ENCODE results near the gene OLFM4.

Gene OLFM4

DNA sequence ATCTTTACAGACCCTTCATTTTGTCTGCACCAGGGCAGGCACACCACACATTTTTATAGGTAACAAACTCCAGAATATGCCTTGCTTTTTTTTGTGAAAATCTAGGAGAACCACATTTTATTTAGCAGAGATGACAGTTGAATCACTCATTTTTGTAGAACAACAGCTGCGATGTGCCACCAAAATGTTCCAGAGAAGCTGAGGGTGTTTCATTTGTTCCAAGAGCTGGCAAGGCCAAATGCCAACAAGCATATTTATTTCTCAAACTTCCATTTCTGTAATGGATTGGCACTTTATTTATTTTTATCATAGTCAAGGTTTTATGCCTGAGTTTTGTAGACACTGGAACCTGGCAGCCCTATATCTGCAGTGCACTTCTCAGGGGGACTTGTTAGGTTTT, 10.4 kb downstream of the OLFM4 start:
- Histone ChIP-seq H4K12ac (ENCODE audit: low read depth, low read length) (no peak overlapping the region), H2BK5ac (ENCODE audit: low read depth, low read length, poor library complexity) (no peak overlapping the region), H3K4me1 (ENCODE audit: control insufficient read depth in 1 of 2, insufficient read depth in 2 of 2, low read length in 2 of 2) (no peaks in the 10 kb centered on the region), H3K14ac (ENCODE audit: low read length) (no peak overlapping the region), H2BK120ac (ENCODE audit: insufficient read depth, low read length, poor library complexity) (no peak overlapping the region), H3K79me1 (ENCODE audit: low read length) (no peaks in the 10 kb centered on the region), H3K18ac (ENCODE audit: low read length) (no peak overlapping the region), H3K36me3 (ENCODE audit: control insufficient read depth in 1 of 2, insufficient read depth in 2 of 2, low read length in 2 of 2) (no peaks in the 10 kb centered on the region), H4K8ac (ENCODE audit: low read depth, low read length) (no peak overlapping the region), H2BK12ac (ENCODE audit: low read length) (no peak overlapping the region), H3K9me3 (ENCODE audit: insufficient read depth, low read depth, low read length) (no peaks in the 10 kb centered on the region), H3K4ac (ENCODE audit: low read depth, low read length) (no peak overlapping the region), H2AFZ (ENCODE audit: insufficient read depth, low read length, poor library complexity) (no peak overlapping the region), H3K9ac (ENCODE audit: low read length) (no peak overlapping the region), H3K27me3 (ENCODE audit: insufficient read depth, low read length) (no peaks in the 10 kb centered on the region), H3K79me2 (ENCODE audit: control insufficient read depth, insufficient read depth, low read length, poor library complexity) (no peaks in the 10 kb centered on the region), H4K91ac (ENCODE audit: low read depth, low read length) (no peak overlapping the region), H3K4me2 (ENCODE audit: low read length) (no peak overlapping the region), H3K4me3 (ENCODE audit: low read depth, low read length) (no peak overlapping the region), H3K27ac (ENCODE audit: low read depth, low read length) (no peak overlapping the region), H2AK5ac (ENCODE audit: low read length) (no peak overlapping the region), H3K23ac (ENCODE audit: low read length) (no peak overlapping the region)
- no peak for DNase-seq
- no CpG with 5 or more reads among the region's 1 CpG for WGBS (ENCODE audit: extremely low coverage, insufficient coverage, insufficient read length)

DNA sequence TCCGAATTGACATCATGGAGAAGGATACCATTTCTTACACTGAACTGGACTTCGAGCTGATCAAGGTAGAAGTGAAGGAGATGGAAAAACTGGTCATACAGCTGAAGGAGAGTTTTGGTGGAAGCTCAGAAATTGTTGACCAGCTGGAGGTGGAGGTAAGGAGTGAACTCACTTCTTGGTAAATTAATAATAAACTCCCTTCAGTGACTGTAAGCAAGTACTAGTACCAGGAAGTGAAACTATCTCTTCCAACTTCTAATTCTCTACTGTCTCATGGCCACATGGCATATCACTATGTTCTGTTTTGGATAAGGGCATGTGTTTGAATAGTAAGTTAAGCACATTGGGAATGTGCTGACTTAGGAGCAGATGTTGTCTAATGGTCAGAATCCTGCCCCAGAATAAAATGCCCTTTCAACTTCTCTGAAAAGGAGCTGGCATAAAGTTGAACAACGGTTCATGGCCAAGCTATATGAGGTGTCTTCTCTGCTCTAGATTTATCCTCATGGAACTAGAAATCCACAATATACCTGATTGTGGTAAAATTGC, 13.4 kb downstream of the OLFM4 start:
- H2AFZ ChIP-seq (ENCODE audit: insufficient read depth, low read length, poor library complexity) = no peak overlapping the region

DNA sequence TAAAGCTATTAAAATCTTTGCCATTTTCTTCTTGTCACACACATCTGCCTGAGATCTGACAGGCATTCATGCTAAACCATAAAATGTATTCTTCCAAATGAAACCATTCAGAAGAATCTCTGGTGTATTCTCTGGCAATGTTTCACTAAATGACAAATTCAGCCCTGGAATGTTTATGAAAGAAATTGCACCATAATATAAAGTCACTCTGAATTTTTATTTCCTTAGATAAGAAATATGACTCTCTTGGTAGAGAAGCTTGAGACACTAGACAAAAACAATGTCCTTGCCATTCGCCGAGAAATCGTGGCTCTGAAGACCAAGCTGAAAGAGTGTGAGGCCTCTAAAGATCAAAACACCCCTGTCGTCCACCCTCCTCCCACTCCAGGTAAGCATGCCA, 14.3 kb downstream of the OLFM4 start:
- Histone ChIP-seq H3K23ac (ENCODE audit: low read length) (no peak overlapping the region), H4K91ac (ENCODE audit: low read depth, low read length) (no peak overlapping the region), H3K27me3 (ENCODE audit: insufficient read depth, low read length) (no peaks in the 10 kb centered on the region), H2BK5ac (ENCODE audit: low read depth, low read length, poor library complexity) (no peak overlapping the region), H3K9ac (ENCODE audit: low read length) (no peak overlapping the region), H2BK12ac (ENCODE audit: low read length) (no peak overlapping the region), H3K79me2 (ENCODE audit: control insufficient read depth, insufficient read depth, low read length, poor library complexity) (no peaks in the 10 kb centered on the region), H3K36me3 (ENCODE audit: control insufficient read depth in 1 of 2, insufficient read depth in 2 of 2, low read length in 2 of 2) (no peaks in the 10 kb centered on the region), H2BK120ac (ENCODE audit: insufficient read depth, low read length, poor library complexity) (no peak overlapping the region), H3K4me3 (ENCODE audit: low read depth, low read length) (no peak overlapping the region), H3K4ac (ENCODE audit: low read depth, low read length) (no peak overlapping the region), H3K4me2 (ENCODE audit: low read length) (no peak overlapping the region), H3K27ac (ENCODE audit: low read depth, low read length) (no peak overlapping the region), H4K8ac (ENCODE audit: low read depth, low read length) (no peak overlapping the region), H3K79me1 (ENCODE audit: low read length) (no peaks in the 10 kb centered on the region), H3K4me1 (ENCODE audit: control insufficient read depth in 1 of 2, insufficient read depth in 2 of 2, low read length in 2 of 2) (no peaks in the 10 kb centered on the region), H3K9me3 (ENCODE audit: insufficient read depth, low read depth, low read length) (no peaks in the 10 kb centered on the region), H3K18ac (ENCODE audit: low read length) (no peak overlapping the region), H2AK5ac (ENCODE audit: low read length) (no peak overlapping the region), H2AFZ (ENCODE audit: insufficient read depth, low read length, poor library complexity) (no peak overlapping the region), H4K12ac (ENCODE audit: low read depth, low read length) (no peak overlapping the region), H3K14ac (ENCODE audit: low read length) (no peak overlapping the region)
- no peak for DNase-seq
- no CpG with 5 or more reads among the region's 4 CpGs for WGBS (ENCODE audit: extremely low coverage, insufficient coverage, insufficient read length)

More for the DNA sequence above, 13.4 kb downstream of the OLFM4 start:
- no peak for DNase-seq
- Histone ChIP-seq H3K4me3 (ENCODE audit: low read depth, low read length) (no peak overlapping the region), H2AK5ac (ENCODE audit: low read length) (no peak overlapping the region), H3K27me3 (ENCODE audit: insufficient read depth, low read length) (no peaks in the 10 kb centered on the region), H4K91ac (ENCODE audit: low read depth, low read length) (no peak overlapping the region), H2BK12ac (ENCODE audit: low read length) (no peak overlapping the region), H3K18ac (ENCODE audit: low read length) (no peak overlapping the region), H2BK120ac (ENCODE audit: insufficient read depth, low read length, poor library complexity) (no peak overlapping the region), H3K4ac (ENCODE audit: low read depth, low read length) (no peak overlapping the region), H3K4me1 (ENCODE audit: control insufficient read depth in 1 of 2, insufficient read depth in 2 of 2, low read length in 2 of 2) (no peaks in the 10 kb centered on the region), H4K8ac (ENCODE audit: low read depth, low read length) (no peak overlapping the region), H3K9me3 (ENCODE audit: insufficient read depth, low read depth, low read length) (no peaks in the 10 kb centered on the region), H3K79me1 (ENCODE audit: low read length) (no peaks in the 10 kb centered on the region), H4K12ac (ENCODE audit: low read depth, low read length) (no peak overlapping the region), H3K14ac (ENCODE audit: low read length) (no peak overlapping the region), H3K9ac (ENCODE audit: low read length) (no peak overlapping the region), H3K4me2 (ENCODE audit: low read length) (no peak overlapping the region), H3K23ac (ENCODE audit: low read length) (no peak overlapping the region), H3K27ac (ENCODE audit: low read depth, low read length) (no peak overlapping the region), H3K36me3 (ENCODE audit: control insufficient read depth in 1 of 2, insufficient read depth in 2 of 2, low read length in 2 of 2) (no peaks in the 10 kb centered on the region), H3K79me2 (ENCODE audit: control insufficient read depth, insufficient read depth, low read length, poor library complexity) (no peaks in the 10 kb centered on the region), H2BK5ac (ENCODE audit: low read depth, low read length, poor library complexity) (no peak overlapping the region)
- no CpG with 5 or more reads among the region's 3 CpGs for WGBS (ENCODE audit: extremely low coverage, insufficient coverage, insufficient read length)

DNA sequence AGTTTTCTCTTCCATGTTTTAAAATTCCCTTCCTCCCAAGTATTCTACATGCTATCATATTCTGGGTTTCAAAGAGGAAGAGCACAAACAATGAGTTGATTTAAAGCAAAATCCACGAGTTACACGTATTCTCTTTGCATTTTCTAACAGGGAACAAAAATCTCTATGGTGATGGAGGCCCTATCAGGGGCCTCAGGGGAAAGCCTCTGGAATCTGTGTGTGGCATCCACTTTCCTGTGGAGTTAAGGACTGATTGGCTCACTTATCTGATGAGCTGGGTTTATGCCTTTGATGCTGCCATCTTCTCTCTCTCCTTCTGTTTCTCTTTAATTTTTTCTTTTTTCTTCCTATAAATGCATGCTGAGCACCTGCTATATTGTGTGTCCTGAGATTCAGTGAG, 14.8 kb downstream of the OLFM4 start:
- DNase-seq = no peak
- H3K9ac ChIP-seq (ENCODE audit: low read length) = no peak overlapping the region
- no peaks in the 10 kb centered on the region for H3K4me1 ChIP-seq (ENCODE audit: control insufficient read depth in 1 of 2, insufficient read depth in 2 of 2, low read length in 2 of 2)
- no CpG with 5 or more reads among the region's 2 CpGs for WGBS (ENCODE audit: extremely low coverage, insufficient coverage, insufficient read length)
- H3K23ac ChIP-seq (ENCODE audit: low read length) = no peak overlapping the region
- no peak overlapping the region for H2AFZ ChIP-seq (ENCODE audit: insufficient read depth, low read length, poor library complexity)
- H4K91ac ChIP-seq (ENCODE audit: low read depth, low read length) = no peak overlapping the region
- H2BK120ac ChIP-seq (ENCODE audit: insufficient read depth, low read length, poor library complexity) = no peak overlapping the region
- no peaks in the 10 kb centered on the region for H3K79me1 ChIP-seq (ENCODE audit: low read length)
- H3K18ac ChIP-seq (ENCODE audit: low read length) = no peak overlapping the region
- H4K12ac ChIP-seq (ENCODE audit: low read depth, low read length) = no peak overlapping the region
- no peaks in the 10 kb centered on the region for H3K36me3 ChIP-seq (ENCODE audit: control insufficient read depth in 1 of 2, insufficient read depth in 2 of 2, low read length in 2 of 2)
- H3K14ac ChIP-seq (ENCODE audit: low read length) = no peak overlapping the region
- no peak overlapping the region for H3K4me3 ChIP-seq (ENCODE audit: low read depth, low read length)
- no peaks in the 10 kb centered on the region for H3K79me2 ChIP-seq (ENCODE audit: control insufficient read depth, insufficient read depth, low read length, poor library complexity)
- no peak overlapping the region for H3K4me2 ChIP-seq (ENCODE audit: low read length)
- no peak overlapping the region for H2AK5ac ChIP-seq (ENCODE audit: low read length)
- no peak overlapping the region for H4K8ac ChIP-seq (ENCODE audit: low read depth, low read length)
- H2BK5ac ChIP-seq (ENCODE audit: low read depth, low read length, poor library complexity) = no peak overlapping the region
- no peak overlapping the region for H3K27ac ChIP-seq (ENCODE audit: low read depth, low read length)
- no peak overlapping the region for H3K4ac ChIP-seq (ENCODE audit: low read depth, low read length)
- no peaks in the 10 kb centered on the region for H3K27me3 ChIP-seq (ENCODE audit: insufficient read depth, low read length)
- H2BK12ac ChIP-seq (ENCODE audit: low read length) = no peak overlapping the region
- no peaks in the 10 kb centered on the region for H3K9me3 ChIP-seq (ENCODE audit: insufficient read depth, low read depth, low read length)
